ENCODE measurements around the gene PLD4.
"Not testable (repeated sequence)": the region's sequence is repeated elsewhere in the genome, so short reads cannot be mapped to it uniquely, and the experiment has no call there.

Gene PLD4

GRCh38 chr14:104945266-104945665 lies 20.6 kb downstream of the PLD4 start:
- not testable (repeated sequence) for H3K4me3 Mint-ChIP-seq, H3K27me3 Mint-ChIP-seq

GRCh38 chr14:104945986-104946965 lies 21.6 kb downstream of the PLD4 start:
- not testable (repeated sequence) for H3K4me3 Mint-ChIP-seq; H3K9me3 Mint-ChIP-seq; H3K27me3 Mint-ChIP-seq; H3K36me3 Mint-ChIP-seq (ENCODE audit: low read depth); DNase-seq; H3K27ac Mint-ChIP-seq; H3K4me1 Mint-ChIP-seq; ATAC-seq

More at GRCh38 chr14:104945266-104945665, 20.6 kb downstream of the PLD4 start:
- not testable (repeated sequence) for H3K4me1 Mint-ChIP-seq; H3K9me3 Mint-ChIP-seq; H3K36me3 Mint-ChIP-seq (ENCODE audit: low read depth); DNase-seq; ATAC-seq; H3K27ac Mint-ChIP-seq

- H3K27ac Mint-ChIP-seq; H3K9me3 Mint-ChIP-seq; H3K36me3 Mint-ChIP-seq (ENCODE audit: low read depth); ATAC-seq; DNase-seq; H3K4me1 Mint-ChIP-seq; H3K27me3 Mint-ChIP-seq; H3K4me3 Mint-ChIP-seq: not testable (repeated sequence)
Measured at GRCh38 chr14:104947201-104947600, 22.5 kb downstream of the PLD4 start.

- ATAC-seq; H3K27ac Mint-ChIP-seq; DNase-seq; H3K4me1 Mint-ChIP-seq; H3K36me3 Mint-ChIP-seq (ENCODE audit: low read depth); H3K4me3 Mint-ChIP-seq; H3K27me3 Mint-ChIP-seq; H3K9me3 Mint-ChIP-seq: not testable (repeated sequence)
Measured at GRCh38 chr14:104947881-104948735, 23.4 kb downstream of the PLD4 start.

DNA sequence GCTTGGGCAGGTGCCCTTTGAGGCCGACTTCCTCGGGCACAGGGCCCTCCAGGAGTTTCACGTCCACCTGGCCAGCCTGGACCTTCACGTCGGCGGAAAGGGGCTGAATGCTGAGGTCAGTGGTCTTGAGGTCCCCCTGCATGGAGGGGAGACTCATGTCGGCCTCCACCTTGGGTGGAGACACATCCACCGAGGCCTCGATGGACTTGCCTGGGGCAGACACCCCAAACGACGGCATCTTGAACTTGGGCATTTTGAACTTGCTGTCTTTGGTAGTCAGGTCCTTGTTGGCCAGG lies 24.0 kb downstream of the PLD4 start:
- DNase-seq (no peak), ATAC-seq (no peak)
- no peaks in the 10 kb centered on the region for H3K36me3 Mint-ChIP-seq (ENCODE audit: low read depth)
- H3K27me3 Mint-ChIP-seq, result no peaks in the 10 kb centered on the region
- H3K9me3 Mint-ChIP-seq, result no peaks in the 10 kb centered on the region
- H3K4me3 Mint-ChIP-seq, result no peak overlapping the region
- no peaks in the 10 kb centered on the region for H3K4me1 Mint-ChIP-seq
- H3K27ac Mint-ChIP-seq, result no peak overlapping the region

GRCh38 chr14:104949406-104949955 lies 24.8 kb downstream of the PLD4 start:
- not testable (repeated sequence) for H3K4me3 Mint-ChIP-seq; DNase-seq; H3K4me1 Mint-ChIP-seq; H3K36me3 Mint-ChIP-seq (ENCODE audit: low read depth); H3K27me3 Mint-ChIP-seq; H3K27ac Mint-ChIP-seq; H3K9me3 Mint-ChIP-seq; ATAC-seq

GRCh38 chr14:104950021-104950420 lies 25.3 kb downstream of the PLD4 start:
- Mint-ChIP-seq H3K27me3 (no peaks in the 10 kb centered on the region), H3K4me3 (no peak overlapping the region), H3K4me1 (no peaks in the 10 kb centered on the region), H3K27ac (no peak overlapping the region), H3K36me3 (ENCODE audit: low read depth) (no peaks in the 10 kb centered on the region), H3K9me3 (no peaks in the 10 kb centered on the region)
- ATAC-seq, result no peak
- DNase-seq, result no peak

- not testable (repeated sequence) for H3K4me1 Mint-ChIP-seq, ATAC-seq
Measured at GRCh38 chr14:104950701-104951100, 26.0 kb downstream of the PLD4 start.

GRCh38 chr14:104951863-104952657 lies 27.4 kb downstream of the PLD4 start:
- H3K36me3 Mint-ChIP-seq (ENCODE audit: low read depth); ATAC-seq; H3K27ac Mint-ChIP-seq; H3K4me3 Mint-ChIP-seq; DNase-seq; H3K4me1 Mint-ChIP-seq; H3K9me3 Mint-ChIP-seq; H3K27me3 Mint-ChIP-seq: not testable (repeated sequence)

More at GRCh38 chr14:104950701-104951100, 26.0 kb downstream of the PLD4 start:
- H3K9me3 Mint-ChIP-seq; DNase-seq; H3K4me3 Mint-ChIP-seq; H3K27me3 Mint-ChIP-seq; H3K27ac Mint-ChIP-seq; H3K36me3 Mint-ChIP-seq (ENCODE audit: low read depth): not testable (repeated sequence)

- no peaks in the 10 kb centered on the region for H3K36me3 Mint-ChIP-seq (ENCODE audit: low read depth)
- no peaks in the 10 kb centered on the region for H3K4me1 Mint-ChIP-seq
- peaks cover 9% of the 10 kb centered on the region for H3K27me3 Mint-ChIP-seq
- no peak for DNase-seq
- no peak overlapping the region for H3K27ac Mint-ChIP-seq
- no peak overlapping the region for H3K4me3 Mint-ChIP-seq
- no peak for ATAC-seq
- H3K9me3 Mint-ChIP-seq, result no peaks in the 10 kb centered on the region
Measured at GRCh38 chr14:104953097-104953496, 28.4 kb downstream of the PLD4 start.

- H3K27me3 Mint-ChIP-seq, result peaks cover 9% of the 10 kb centered on the region
- H3K4me1 Mint-ChIP-seq, result no peaks in the 10 kb centered on the region
- no peak overlapping the region for H3K27ac Mint-ChIP-seq
- no peak overlapping the region for H3K4me3 Mint-ChIP-seq
- no peaks in the 10 kb centered on the region for H3K36me3 Mint-ChIP-seq (ENCODE audit: low read depth)
- H3K9me3 Mint-ChIP-seq, result no peaks in the 10 kb centered on the region
- ATAC-seq (no peak), DNase-seq (no peak)
Measured at GRCh38 chr14:104953896-104954656, 29.4 kb downstream of the PLD4 start.

- H3K36me3 Mint-ChIP-seq (ENCODE audit: low read depth), result no peaks in the 10 kb centered on the region
- no peak overlapping the region for H3K4me3 Mint-ChIP-seq
- ATAC-seq (no peak), DNase-seq (no peak)
- H3K27ac Mint-ChIP-seq, result no peak overlapping the region
- no peaks in the 10 kb centered on the region for H3K4me1 Mint-ChIP-seq
- H3K27me3 Mint-ChIP-seq, result peaks cover 9% of the 10 kb centered on the region
- no peaks in the 10 kb centered on the region for H3K9me3 Mint-ChIP-seq
Measured at GRCh38 chr14:104954746-104955395, 30.2 kb downstream of the PLD4 start.

DNA sequence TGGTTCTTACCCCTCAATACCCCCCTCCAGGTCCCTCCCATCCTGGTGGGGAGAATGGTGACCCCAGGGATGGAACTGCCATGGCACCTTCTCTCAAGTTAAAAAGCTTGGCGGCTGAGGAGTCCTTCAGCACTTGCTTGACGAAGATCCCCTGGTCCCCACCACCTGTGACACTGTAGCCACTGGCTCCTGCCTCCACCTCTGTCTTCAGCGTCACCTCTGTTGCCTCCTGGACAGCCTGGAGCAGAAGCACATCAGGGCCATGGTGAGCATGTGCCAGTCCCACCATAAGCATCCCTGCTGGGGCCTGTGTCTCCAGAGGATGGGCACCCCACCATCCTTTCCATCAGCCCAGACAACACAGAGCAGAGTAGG lies 30.7 kb downstream of the PLD4 start:
- no peaks in the 10 kb centered on the region for H3K36me3 Mint-ChIP-seq (ENCODE audit: low read depth)
- no peaks in the 10 kb centered on the region for H3K9me3 Mint-ChIP-seq
- DNase-seq (no peak), ATAC-seq (no peak)
- no peak overlapping the region for H3K27ac Mint-ChIP-seq
- peaks cover 9% of the 10 kb centered on the region for H3K27me3 Mint-ChIP-seq
- H3K4me3 Mint-ChIP-seq, result no peak overlapping the region
- H3K4me1 Mint-ChIP-seq, result no peaks in the 10 kb centered on the region

All from activated naive CD8-positive, alpha-beta T cell treated with anti-CD3 and anti-CD28 coated beads, Interleukin-2, amount 50 U/mL, for 24 hours (primary cell).